Germinal center (tissue), 1 donor: Measurements from ENCODE around the gene KLHL6.
"Not testable (repeated sequence)": the region's sequence is repeated elsewhere in the genome, so short reads cannot be mapped to it uniquely, and the experiment has no call there.

Experiments
- DNase-seq: peaks from one replicate; pipeline ENCODE4 v3.0.0; 2012; ENCODE audit warnings: mixed read lengths, low spot score

Gene KLHL6

DNA sequence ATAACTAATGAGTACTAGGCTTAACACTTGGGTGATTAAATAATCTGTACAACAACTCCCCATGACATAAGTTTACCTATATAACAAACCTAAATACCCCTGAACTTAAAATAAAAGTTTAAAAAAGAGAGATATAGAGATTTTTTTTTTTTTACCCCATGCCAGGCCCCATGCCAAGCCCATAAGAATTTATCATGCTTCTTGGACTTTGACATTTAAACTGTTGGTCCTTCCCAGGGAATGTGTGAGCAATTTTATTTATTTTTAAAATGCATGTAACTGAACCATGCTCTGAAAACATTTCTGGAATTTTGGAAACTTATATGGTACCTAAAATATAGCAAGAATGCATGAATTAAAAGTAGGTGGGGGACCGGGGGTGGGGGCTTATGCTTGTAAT lies 26.3 kb downstream of the KLHL6 start:
- no peak for DNase-seq

GRCh38 chr3:183528758-183529157 lies 26.7 kb downstream of the KLHL6 start:
- DNase-seq = not testable (repeated sequence)

GRCh38 chr3:183527428-183528379 lies 27.8 kb downstream of the KLHL6 start:
- no peak for DNase-seq

DNA sequence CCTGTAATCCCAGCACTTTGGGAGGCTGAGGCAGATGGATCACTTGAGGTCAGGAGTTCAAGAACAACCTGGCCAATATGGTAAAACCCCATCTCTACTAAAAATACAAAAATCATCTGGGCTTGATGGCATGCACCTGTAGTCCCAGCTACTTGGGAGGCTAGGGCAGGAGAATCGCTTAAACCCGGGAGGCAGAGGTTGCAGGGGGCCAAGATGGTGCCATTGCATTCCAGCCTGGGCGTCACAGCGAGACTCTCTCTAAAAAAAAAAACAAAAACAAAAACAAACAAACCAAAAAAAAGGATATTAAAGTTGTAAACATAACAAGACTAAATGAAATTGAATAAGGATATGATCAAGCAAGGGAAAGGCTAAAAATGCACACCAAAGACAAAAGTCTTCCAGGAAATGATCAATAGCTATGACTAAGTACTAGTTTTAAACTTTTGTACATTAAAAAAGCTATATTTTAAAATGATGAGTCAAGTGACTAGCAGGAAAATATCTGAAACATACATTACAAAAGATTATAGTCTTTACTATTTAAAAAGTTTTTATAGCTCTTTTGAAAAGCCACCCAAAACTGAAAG lies 28.6 kb downstream of the KLHL6 start:
- DNase-seq = no peak

- DNase-seq = no peak
Observed at GRCh38 chr3:183524476-183524875, 31.0 kb downstream of the KLHL6 start.

DNA sequence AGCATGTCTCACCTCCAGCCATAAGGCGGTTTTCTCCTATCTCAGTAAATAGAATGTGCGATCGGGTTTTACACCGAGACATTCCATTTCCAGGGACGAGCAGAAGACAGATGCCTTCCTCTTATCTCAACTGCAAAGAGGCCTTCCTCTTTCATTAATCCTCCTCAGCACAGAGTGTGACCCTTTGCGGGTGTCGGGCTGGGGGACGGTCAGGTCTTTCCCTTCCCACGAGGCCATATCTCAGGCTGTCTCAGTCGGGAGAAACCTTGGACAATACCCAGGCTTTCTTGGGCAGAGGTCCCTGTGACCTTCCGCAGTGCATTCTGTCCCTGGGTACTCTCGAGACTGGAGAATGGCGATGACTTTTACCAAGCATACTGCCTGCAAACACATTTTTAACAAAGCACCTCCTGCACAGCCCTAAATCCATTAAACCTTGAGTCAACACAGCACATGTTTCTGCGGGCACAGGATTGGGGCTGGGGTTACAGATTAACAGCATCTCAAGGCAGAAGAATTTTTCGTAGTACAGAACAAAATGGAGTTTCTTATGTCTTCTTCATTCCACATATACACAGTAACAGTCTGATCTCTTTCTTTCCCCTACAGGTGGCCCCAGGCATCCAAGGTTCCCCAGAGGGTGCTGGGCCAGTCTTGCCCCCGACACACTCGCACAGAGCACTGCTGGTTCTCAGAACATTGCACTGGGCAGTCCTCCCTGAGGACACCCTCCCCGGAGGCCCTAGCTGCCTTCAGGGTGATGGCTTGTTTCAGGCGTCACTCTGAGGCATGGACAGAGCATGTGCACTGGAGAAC lies 34.6 kb downstream of the KLHL6 start:
- not testable (repeated sequence) for DNase-seq

- not testable (repeated sequence) for DNase-seq
Observed at GRCh38 chr3:183520295-183520694, 35.2 kb downstream of the KLHL6 start.

- no peak for DNase-seq
Observed at GRCh38 chr3:183519891-183520290, 35.6 kb downstream of the KLHL6 start.

GRCh38 chr3:183518491-183519251 lies 36.8 kb downstream of the KLHL6 start:
- DNase-seq = no peak

- DNase-seq = no peak
Observed at GRCh38 chr3:183517607-183518006, 37.9 kb downstream of the KLHL6 start.

GRCh38 chr3:183515968-183516851 lies 39.3 kb downstream of the KLHL6 start:
- DNase-seq = peak; percentile 45

DNA sequence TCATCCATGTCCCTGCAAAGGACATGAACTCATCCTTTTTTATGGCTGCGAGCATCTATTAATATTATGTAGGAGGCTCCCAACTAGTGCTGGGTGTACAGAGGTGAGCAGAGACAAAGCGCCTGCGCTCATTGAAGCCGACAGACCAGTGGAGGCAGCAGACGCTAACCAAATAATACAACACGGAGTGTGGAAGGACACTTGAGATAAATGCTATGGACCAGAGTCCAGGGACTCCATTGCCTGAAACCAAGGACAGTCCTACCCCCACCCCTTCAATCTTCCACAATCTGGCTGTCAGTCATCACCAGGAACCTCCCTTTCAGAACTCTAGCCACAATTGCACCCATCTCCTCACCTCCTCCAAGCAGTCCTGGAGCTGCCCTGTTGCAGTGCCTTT lies 41.5 kb downstream of the KLHL6 start:
- no peak for DNase-seq

GRCh38 chr3:183513046-183513706 lies 42.3 kb downstream of the KLHL6 start:
- no peak for DNase-seq

GRCh38 chr3:183511286-183512131 lies 44.0 kb downstream of the KLHL6 start:
- DNase-seq = not testable (repeated sequence)

DNA sequence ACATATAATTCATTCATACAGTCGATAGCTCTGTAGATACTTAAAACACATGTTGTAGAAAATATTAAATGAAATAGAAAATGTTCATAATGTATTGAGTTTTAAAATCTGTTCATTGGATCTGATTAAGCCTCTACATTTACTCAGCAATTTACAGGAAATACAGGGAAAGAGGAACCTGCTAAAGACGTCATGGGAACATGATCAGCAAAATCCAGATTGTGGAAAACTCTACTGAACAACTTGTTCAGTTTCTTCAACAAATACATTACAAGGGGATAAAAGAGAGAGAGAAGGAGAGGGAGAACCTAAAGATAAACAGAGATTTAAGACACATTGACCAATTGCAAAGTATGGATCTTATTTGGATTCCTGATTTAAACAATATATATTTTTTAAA lies 46.7 kb downstream of the KLHL6 start:
- no peak for DNase-seq

DNA sequence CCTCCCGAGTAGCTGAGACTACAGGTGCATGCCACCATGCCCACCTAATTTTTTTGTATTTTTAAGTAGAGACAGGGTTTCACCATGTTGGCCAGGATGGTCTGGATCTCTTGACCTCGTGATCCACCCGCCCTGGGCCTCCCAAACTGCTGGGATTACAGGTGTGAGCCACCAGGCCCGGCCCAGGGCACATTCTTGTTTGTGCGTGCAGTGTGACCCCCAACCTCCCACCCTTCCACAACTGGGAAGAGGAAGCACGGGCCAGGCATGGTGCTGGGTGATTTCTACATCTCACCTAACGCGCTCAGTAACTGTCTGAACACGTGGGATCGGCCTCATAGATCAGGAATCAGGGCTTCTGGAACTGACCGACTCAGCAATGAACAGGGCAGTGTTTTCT lies 48.0 kb downstream of the KLHL6 start:
- DNase-seq = no peak

DNA sequence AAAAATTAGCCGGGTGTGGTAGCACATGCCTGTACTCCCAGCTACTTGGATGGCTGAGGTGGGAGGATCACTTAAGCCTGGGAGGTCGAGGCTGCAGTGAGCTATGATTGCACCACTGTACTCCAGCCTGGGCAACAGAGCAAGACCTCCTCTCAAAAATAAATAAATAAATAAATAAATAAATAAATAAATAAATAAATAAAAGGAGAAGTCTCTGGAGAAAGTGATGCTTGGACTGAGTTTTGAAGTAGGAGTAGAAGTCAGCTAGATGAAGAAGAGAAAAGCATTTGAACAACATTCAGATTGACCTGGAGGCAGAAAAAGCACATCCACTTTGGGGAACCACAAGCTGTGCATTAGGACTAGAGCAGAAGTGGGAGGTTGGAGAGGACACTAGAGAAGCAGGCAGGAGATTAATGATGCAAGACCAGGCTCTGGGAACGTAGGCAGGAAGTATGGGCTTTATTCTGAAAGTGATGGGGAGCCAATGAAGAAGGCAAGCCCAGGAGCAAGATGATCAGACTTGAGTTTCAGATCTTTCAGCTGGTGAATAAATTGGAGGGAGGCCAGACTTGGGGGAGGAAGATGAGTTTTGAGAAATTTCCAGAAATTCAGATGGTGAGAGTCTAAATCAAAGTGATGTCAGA lies 48.7 kb downstream of the KLHL6 start:
- DNase-seq = no peak

GRCh38 chr3:183504597-183504996 lies 50.9 kb downstream of the KLHL6 start:
- no peak for DNase-seq

GRCh38 chr3:183503746-183504145 lies 51.8 kb downstream of the KLHL6 start:
- no peak for DNase-seq
